SK-N-SH (cell line): ENCODE results near the gene IL17RE. TPM values are rescaled to one million over a fixed set of nuclear protein-coding genes. Genes with fewer than 3 reads are reported as not detected.

ENCODE experiments used
- CTCF ChIA-PET: fragments of 300-600, 350-600 bp; formaldehyde crosslinking; extraction: SDS; loops from one replicate; lab custom pipeline; 2021; lab: Yijun Ruan, JAX
- POLR2A ChIA-PET: fragments of 350-600 bp; sonication (Branson Sonifier 250); formaldehyde crosslinking; extraction: SDS; loops from one replicate; lab custom pipeline; 2020; ENCODE audit warnings: antibody characterized with exemption, inconsistent platforms; lab: Yijun Ruan, JAX
- DNase-seq: peaks from one replicate; pipeline ENCODE4 v3.0.0; 2012
- H2AFZ ChIP-seq: fragments of 200-600 bp; sonication (generic); 2 replicates; pipeline ENCODE4 v1.8.1; 2016; ENCODE audit warnings: antibody characterized with exemption, mild to moderate bottlenecking, low read depth
- H3F3A ChIP-seq: fragments of 200-600 bp; sonication (generic); replicated peaks from 2 replicates; pipeline ENCODE3; 2016; ENCODE audit warnings: antibody characterized with exemption, mild to moderate bottlenecking; ENCODE audit not compliant: insufficient read depth
- H3K27ac ChIP-seq, 2 experiments: fragments of 200-500 bp in 1 of 2; fragments of 200-600 bp in 1 of 2; sonication (Bioruptor generic) in 1 of 2; sonication (generic), shearing (Covaris generic) in 1 of 2; 2 replicates each; pipeline versions ENCODE4 v1.5.1 to v1.6.1; 2014 to 2016; ENCODE audit warnings: low read depth in 2 of 2, inconsistent platforms in 1 of 2, low read length in 1 of 2, mild to moderate bottlenecking in 1 of 2, mixed read lengths in 1 of 2
- H3K27me3 ChIP-seq: fragments of 200-600 bp; sonication (generic), shearing (Covaris generic); 2 replicates; pipeline ENCODE4 v1.6.1; 2016; ENCODE audit warnings: mixed run types; ENCODE audit not compliant: insufficient read depth
- H3K36me3 ChIP-seq, 2 experiments: fragments of 200-500 bp in 1 of 2; fragments of 200-600 bp in 1 of 2; sonication (Bioruptor generic) in 1 of 2; sonication (generic) in 1 of 2; replicated peaks in 1 of 2; 2 replicates each; pipeline versions ENCODE3 to v1.5.1; 2014 to 2016; ENCODE audit warnings: low read length in 1 of 2, mild to moderate bottlenecking in 1 of 2; ENCODE audit not compliant: insufficient read depth in 2 of 2, control insufficient read depth in 1 of 2
- H3K4me1 ChIP-seq, 2 experiments: fragments of 200-500 bp in 1 of 2; fragments of 200-600 bp in 1 of 2; sonication (Bioruptor generic) in 1 of 2; sonication (generic), shearing (Covaris generic) in 1 of 2; 2 replicates each; pipeline versions ENCODE4 v1.5.1 to v1.6.1; 2014 to 2016; ENCODE audit warnings: low read depth in 1 of 2, low read length in 1 of 2, mixed run types in 1 of 2; ENCODE audit not compliant: insufficient read depth in 2 of 2, control insufficient read depth in 1 of 2
- H3K4me2 ChIP-seq: fragments of 200-600 bp; sonication (generic), shearing (Covaris generic); 2 replicates; pipeline ENCODE4 v1.6.1; 2017; ENCODE audit warnings: mixed run types
- H3K4me3 ChIP-seq, 2 experiments: fragments of 200-500 bp in 1 of 2; fragments of 200-600 bp in 1 of 2; sonication (Bioruptor generic) in 1 of 2; sonication (generic), shearing (Covaris generic) in 1 of 2; 2 replicates each; pipeline versions ENCODE4 v1.5.1 to v1.8.1; 2014 to 2016; ENCODE audit warnings: low read depth in 2 of 2, inconsistent platforms in 1 of 2, low read length in 1 of 2, mild to moderate bottlenecking in 1 of 2, mixed read lengths in 1 of 2, moderate library complexity in 1 of 2
- H3K79me2 ChIP-seq: fragments of 200-600 bp; sonication (generic); 2 replicates; pipeline ENCODE4 v1.8.1; 2017; ENCODE audit warnings: mild to moderate bottlenecking; ENCODE audit not compliant: insufficient read depth
- H3K9ac ChIP-seq: fragments of 200-600 bp; sonication (generic); 2 replicates; pipeline ENCODE4 v1.6.1; 2017; ENCODE audit warnings: mixed run types
- H3K9me2 ChIP-seq: fragments of 200-600 bp; sonication (generic); 2 replicates; pipeline ENCODE4 v1.6.1; 2017; ENCODE audit warnings: mixed run types
- H3K9me3 ChIP-seq: fragments of 200-600 bp; sonication (generic); 2 replicates; pipeline ENCODE4 v1.6.1; 2017; ENCODE audit warnings: mixed run types, mild to moderate bottlenecking, moderate library complexity
- H4K20me1 ChIP-seq: fragments of 200-600 bp; sonication (generic); 2 replicates; pipeline ENCODE4 v1.6.1; 2017; ENCODE audit warnings: mild to moderate bottlenecking, mixed run types; ENCODE audit not compliant: insufficient read depth
- CHD2 ChIP-seq: fragments of 150-350 bp; IDR thresholded peaks from 2 replicates; pipeline ENCODE4 v1.6.1; 2018; ENCODE audit warnings: low read length; ENCODE audit not compliant: partially characterized antibody
- CTCF ChIP-seq: fragments of 200-600 bp; sonication (generic); IDR thresholded peaks from 2 replicates; pipeline ENCODE4 v1.6.1; 2017; ENCODE audit warnings: antibody characterized with exemption, mild to moderate bottlenecking, moderate library complexity
- ELF1 ChIP-seq: IDR thresholded peaks from 2 replicates; pipeline ENCODE4 v1.4.0; 2012
- EZH2phosphoT487 ChIP-seq: fragments of 200-600 bp; sonication (generic); IDR thresholded peaks from 2 replicates; pipeline ENCODE4 v1.6.1; 2017; ENCODE audit warnings: low read depth, mixed run types, mild to moderate bottlenecking, antibody characterized with exemption, moderate library complexity, borderline replicate concordance
- FOXM1 ChIP-seq: IDR thresholded peaks from 2 replicates; pipeline ENCODE4 v1.4.0; 2012; ENCODE audit warnings: low read depth, mild to moderate bottlenecking
- GABPA ChIP-seq: IDR thresholded peaks from 2 replicates; pipeline ENCODE4 v1.4.0; 2012; ENCODE audit warnings: low read depth, mild to moderate bottlenecking
- RAD21 ChIP-seq: IDR thresholded peaks from 2 replicates; pipeline ENCODE4 v1.6.1; 2012; ENCODE audit warnings: mild to moderate bottlenecking, low read length
- REST ChIP-seq: IDR thresholded peaks from 2 replicates; pipeline ENCODE4 v1.6.1; 2012; ENCODE audit warnings: mild to moderate bottlenecking, low read depth, low read length, moderate library complexity
- RFX5 ChIP-seq: IDR thresholded peaks from 2 replicates; pipeline ENCODE4 v1.6.1; 2012; ENCODE audit warnings: mild to moderate bottlenecking, improper control_type of control experiment, low read length
- SIN3A ChIP-seq: IDR thresholded peaks from 2 replicates; pipeline ENCODE4 v1.6.1; 2012; ENCODE audit warnings: low read depth, mild to moderate bottlenecking, low read length, moderate library complexity, borderline replicate concordance
- SMC3 ChIP-seq: IDR thresholded peaks from 2 replicates; pipeline ENCODE4 v1.6.1; 2012; ENCODE audit warnings: low read depth, low read length, improper control_type of control experiment
- TEAD4 ChIP-seq: IDR thresholded peaks from 2 replicates; pipeline ENCODE4 v1.4.0; 2012; ENCODE audit warnings: mild to moderate bottlenecking, borderline replicate concordance; ENCODE audit not compliant: insufficient read depth
- USF1 ChIP-seq: IDR thresholded peaks from 2 replicates; pipeline ENCODE4 v1.4.0; 2012; ENCODE audit warnings: low read depth, borderline replicate concordance
- WGBS: methylation state at CpG from one replicate; pipeline ENCODE4 v1.1.6; 2017; ENCODE audit warnings: low lambda C conversion rate; 5-methylcytosine and 5-hydroxymethylcytosine counted together
- polyA plus RNA-seq, 3 experiments: library from polyadenylated mRNA; depleted of rRNA; stranded (reverse); fragments of >200 nt; gene quantifications; 2 replicates each; pipeline ENCODE4 v1.2.3, GENCODE V29; 2012
- TF ChIP-seq, protein P1 (sequence below): IDR thresholded peaks from 2 replicates; pipeline ENCODE4 v1.4.0; 2012; ENCODE audit warnings: low read depth, borderline replicate concordance
- TF ChIP-seq, protein P2 (sequence below): IDR thresholded peaks from 2 replicates; pipeline ENCODE4; 2012

IL17RE gene
- polyA plus RNA-seq, 1 of the 3 experiments (the other 2 are of a cell fraction): 0.95 TPM

GRCh38 chr3:9918261-9919038, 15.8 kb downstream of the IL17RE start:
- Histone ChIP-seq H3K4me3 (no peak overlapping the region), H3K4me2 (0 out of 2 replicates have a peak overlapping the region, but pooled peaks have one; percentile 86), H3K27ac (no peak overlapping the region)

More at GRCh38 chr3:9918261-9919038, 15.8 kb downstream of the IL17RE start:
- H3K27me3 ChIP-seq: no peaks in the 10 kb centered on the region
- TF ChIP-seq GABPA (no peak), RAD21 (no peak), SIN3A (no peak), CHD2 (no peak), ELF1 (no peak), REST (no peak), RFX5 (no peak), TEAD4 (no peak), CTCF (no peak), EZH2phosphoT487 (no peak), SMC3 (no peak), FOXM1 (no peak), USF1 (no peak)
- TF ChIP-seq, protein P1, sequence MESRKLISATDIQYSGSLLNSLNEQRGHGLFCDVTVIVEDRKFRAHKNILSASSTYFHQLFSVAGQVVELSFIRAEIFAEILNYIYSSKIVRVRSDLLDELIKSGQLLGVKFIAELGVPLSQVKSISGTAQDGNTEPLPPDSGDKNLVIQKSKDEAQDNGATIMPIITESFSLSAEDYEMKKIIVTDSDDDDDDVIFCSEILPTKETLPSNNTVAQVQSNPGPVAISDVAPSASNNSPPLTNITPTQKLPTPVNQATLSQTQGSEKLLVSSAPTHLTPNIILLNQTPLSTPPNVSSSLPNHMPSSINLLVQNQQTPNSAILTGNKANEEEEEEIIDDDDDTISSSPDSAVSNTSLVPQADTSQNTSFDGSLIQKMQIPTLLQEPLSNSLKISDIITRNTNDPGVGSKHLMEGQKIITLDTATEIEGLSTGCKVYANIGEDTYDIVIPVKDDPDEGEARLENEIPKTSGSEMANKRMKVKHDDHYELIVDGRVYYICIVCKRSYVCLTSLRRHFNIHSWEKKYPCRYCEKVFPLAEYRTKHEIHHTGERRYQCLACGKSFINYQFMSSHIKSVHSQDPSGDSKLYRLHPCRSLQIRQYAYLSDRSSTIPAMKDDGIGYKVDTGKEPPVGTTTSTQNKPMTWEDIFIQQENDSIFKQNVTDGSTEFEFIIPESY: no peak
- TF ChIP-seq, protein P2, sequence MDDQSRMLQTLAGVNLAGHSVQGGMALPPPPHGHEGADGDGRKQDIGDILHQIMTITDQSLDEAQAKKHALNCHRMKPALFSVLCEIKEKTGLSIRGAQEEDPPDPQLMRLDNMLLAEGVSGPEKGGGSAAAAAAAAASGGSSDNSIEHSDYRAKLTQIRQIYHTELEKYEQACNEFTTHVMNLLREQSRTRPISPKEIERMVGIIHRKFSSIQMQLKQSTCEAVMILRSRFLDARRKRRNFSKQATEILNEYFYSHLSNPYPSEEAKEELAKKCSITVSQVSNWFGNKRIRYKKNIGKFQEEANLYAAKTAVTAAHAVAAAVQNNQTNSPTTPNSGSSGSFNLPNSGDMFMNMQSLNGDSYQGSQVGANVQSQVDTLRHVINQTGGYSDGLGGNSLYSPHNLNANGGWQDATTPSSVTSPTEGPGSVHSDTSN: no peak
- TF ChIP-seq, all 33 proteins: peak for 0
- Histone ChIP-seq H3K9ac (no peak overlapping the region), H4K20me1 (no peaks in the 10 kb centered on the region), H2AFZ (no peak overlapping the region), H3K4me1 (peaks cover 6 to 43% of the 10 kb centered on the region in 2 experiments; a peak in 3 of 4 replicates), H3K36me3 (no peaks in the 10 kb centered on the region), H3F3A (no peaks in the 10 kb centered on the region), H3K9me3 (no peaks in the 10 kb centered on the region), H3K79me2 (no peaks in the 10 kb centered on the region), H3K9me2 (no peaks in the 10 kb centered on the region)
- no peak for DNase-seq
- ChIA-PET CTCF (interaction anchor here (3.7 kb wide), 1 partner anchor 14 kb away, joined by 31 read pairs; the partner anchor contains the start of gene CRELD1), POLR2A (no interaction called here)
- WGBS: 90% methylated on average over 8 of the region's 8 CpGs
